Chondrocyte (in vitro differentiated cells): ENCODE results near the gene SOS2. TPM values are rescaled to one million over a fixed set of nuclear protein-coding genes. Genes with fewer than 3 reads are reported as not detected.

Source experiments
- DNase-seq: peaks from one replicate; pipeline ENCODE4 v3.0.0; 2021; ENCODE audit warnings: mixed read lengths, low spot score
- H3K27ac Mint-ChIP-seq: one replicate; pipeline ENCODE4 v1.8.0; 2021; ENCODE audit warnings: mild to moderate bottlenecking, moderate library complexity, mixed read lengths; ENCODE audit not compliant: unreplicated experiment
- H3K27me3 Mint-ChIP-seq: 2 replicates; pipeline ENCODE4 v1.8.0; 2021; ENCODE audit warnings: low read depth, mixed read lengths
- H3K36me3 Mint-ChIP-seq: 2 replicates; pipeline ENCODE4 v1.8.0; 2021; ENCODE audit warnings: low read depth, mixed read lengths
- H3K4me1 Mint-ChIP-seq: 2 replicates; pipeline ENCODE4 v1.8.0; 2021; ENCODE audit warnings: low read depth, mild to moderate bottlenecking, mixed read lengths
- H3K4me3 Mint-ChIP-seq: one replicate; pipeline ENCODE4 v1.8.0; 2021; ENCODE audit warnings: mild to moderate bottlenecking, moderate library complexity, mixed read lengths; ENCODE audit not compliant: unreplicated experiment
- H3K9me3 Mint-ChIP-seq: 2 replicates; pipeline ENCODE4 v1.8.0; 2021; ENCODE audit warnings: low read depth, mixed read lengths
- CTCF ChIP-seq: fragments of 200-600 bp; sonication (generic); IDR thresholded peaks from 2 replicates; pipeline ENCODE4 v1.5.0; 2021; ENCODE audit warnings: antibody characterized with exemption, mild to moderate bottlenecking, moderate library complexity
- total RNA-seq: library from RNA; stranded (reverse); gene quantifications from 3 replicates; pipeline ENCODE4 v1.2.1, GENCODE V29; 2021

SOS2 gene
- total RNA-seq, 1 donor from 2014 or later: 28.1 TPM

GRCh38 chr14:50113381-50114035, 117.9 kb downstream of the SOS2 start:
- Mint-ChIP-seq H3K27ac (peak overlapping the region; percentile 6), H3K27me3 (no peaks in the 10 kb centered on the region), H3K36me3 (peaks cover 23% of the 10 kb centered on the region), H3K4me1 (peaks cover 26% of the 10 kb centered on the region), H3K4me3 (no peak overlapping the region), H3K9me3 (no peaks in the 10 kb centered on the region)
- no peak for DNase-seq
- no peak for TF ChIP-seq CTCF

- Mint-ChIP-seq H3K27me3 (no peaks in the 10 kb centered on the region), H3K9me3 (no peaks in the 10 kb centered on the region), H3K27ac (no peak overlapping the region), H3K4me3 (no peak overlapping the region), H3K36me3 (peaks cover 21% of the 10 kb centered on the region), H3K4me1 (peaks cover 13% of the 10 kb centered on the region)
- TF ChIP-seq CTCF: no peak
- no peak for DNase-seq
Observed at GRCh38 chr14:50110323-50111037, 120.9 kb downstream of the SOS2 start.

DNA sequence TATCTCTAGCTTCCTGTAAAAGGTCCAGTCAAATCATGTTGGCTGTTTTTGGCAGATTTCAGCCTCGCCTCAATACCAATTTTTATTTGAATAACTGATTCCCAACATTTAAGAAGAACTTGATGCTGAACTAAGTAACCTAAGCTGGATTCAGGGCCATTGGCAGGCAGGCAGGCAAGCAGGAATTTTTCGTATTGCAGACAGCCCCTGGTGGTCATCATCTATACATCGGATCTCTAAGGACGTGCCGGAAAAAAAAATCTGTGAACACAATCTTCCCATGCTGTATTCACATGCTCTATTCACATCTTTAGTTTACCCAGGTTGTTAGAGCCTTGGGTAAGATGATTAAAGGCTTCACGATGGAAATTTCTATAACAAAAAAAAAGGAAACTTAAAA, 122.0 kb downstream of the SOS2 start:
- Mint-ChIP-seq H3K4me3 (no peak overlapping the region), H3K9me3 (no peaks in the 10 kb centered on the region), H3K36me3 (peaks cover 21% of the 10 kb centered on the region), H3K4me1 (peaks cover 8% of the 10 kb centered on the region), H3K27me3 (no peaks in the 10 kb centered on the region), H3K27ac (no peak overlapping the region)
- peak; percentile 69 for TF ChIP-seq CTCF
- DNase-seq: no peak

DNA sequence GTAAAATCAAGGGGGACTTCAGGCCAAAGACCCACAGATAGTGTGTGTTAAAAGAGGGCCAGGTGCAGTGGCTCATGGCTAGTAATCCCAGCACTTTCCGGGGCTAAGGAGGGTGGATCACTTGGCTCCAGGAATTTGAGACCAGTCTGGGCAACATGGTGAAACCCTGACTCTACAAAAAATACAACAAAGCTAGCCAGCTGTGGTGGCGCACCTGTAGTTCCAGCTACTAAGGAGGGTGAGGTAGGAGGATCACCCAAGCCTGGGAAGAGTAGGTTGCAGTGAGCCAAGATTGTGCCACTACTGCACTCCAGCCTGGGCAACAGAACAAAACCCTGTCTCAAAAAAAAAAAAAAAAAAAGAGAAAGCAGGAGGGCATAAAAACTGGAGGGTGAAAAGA, 123.5 kb downstream of the SOS2 start:
- Mint-ChIP-seq H3K4me3 (no peak overlapping the region), H3K36me3 (peaks cover 16% of the 10 kb centered on the region), H3K9me3 (no peaks in the 10 kb centered on the region), H3K27me3 (no peaks in the 10 kb centered on the region), H3K4me1 (peaks cover 10% of the 10 kb centered on the region), H3K27ac (peak overlapping the region; percentile 66)
- DNase-seq: no peak
- no peak for TF ChIP-seq CTCF

GRCh38 chr14:50106178-50106577, 125.2 kb downstream of the SOS2 start:
- Mint-ChIP-seq H3K27me3 (no peaks in the 10 kb centered on the region), H3K9me3 (no peaks in the 10 kb centered on the region), H3K27ac (no peak overlapping the region), H3K4me3 (no peak overlapping the region), H3K36me3 (peaks cover 14% of the 10 kb centered on the region), H3K4me1 (peaks cover 10% of the 10 kb centered on the region)
- DNase-seq: no peak
- TF ChIP-seq CTCF: no peak
